Right renal pelvis (tissue), 4 donors: ENCODE measurements around the gene ROR1. TPM values are rescaled to one million over a fixed set of nuclear protein-coding genes. Genes with fewer than 3 reads are reported as not detected.

ENCODE experiments used
- DNase-seq, 4 donors: peaks; one replicate each; pipeline ENCODE4 v3.0.0-alpha.2; 2013; ENCODE audit warnings: low read depth in 4 of 4, low spot score in 3 of 4, missing footprints in 1 of 4
- polyA plus RNA-seq, 4 donors: library from polyadenylated mRNA; unstranded; fragments of 120-200 nt; gene quantifications; one replicate each; pipeline ENCODE4 v1.2.1, GENCODE V29; 2013; ENCODE audit not compliant: insufficient read length in 4 of 4

Gene ROR1
- polyA plus RNA-seq, 4 donors: 30.2 to 39.6 (median 34.6) TPM

- no peak for DNase-seq
These were observed 267.7 kb downstream of the ROR1 start for GRCh38 chr1:64041371-64042131.

GRCh38 chr1:64042331-64043100 is 268.7 kb downstream of the ROR1 start:
- DNase-seq: no peak

GRCh38 chr1:64043288-64043687 is 269.5 kb downstream of the ROR1 start:
- DNase-seq: no peak

GRCh38 chr1:64043976-64044375 is 270.2 kb downstream of the ROR1 start:
- DNase-seq: no peak

GRCh38 chr1:64046243-64046642 is 272.4 kb downstream of the ROR1 start:
- DNase-seq: no peak

GRCh38 chr1:64046891-64047290 is 273.1 kb downstream of the ROR1 start:
- DNase-seq: no peak

GRCh38 chr1:64047549-64047996 is 273.8 kb downstream of the ROR1 start:
- DNase-seq: no peak

- no peak for DNase-seq
These were observed 276.2 kb downstream of the ROR1 start for GRCh38 chr1:64049900-64050540.

GRCh38 chr1:64050601-64051000 is 276.8 kb downstream of the ROR1 start:
- DNase-seq: no peak

GRCh38 chr1:64051796-64052195 is 278.0 kb downstream of the ROR1 start:
- no peak for DNase-seq

GRCh38 chr1:64052777-64053176 is 279.0 kb downstream of the ROR1 start:
- DNase-seq: no peak

- DNase-seq: no peak
These were observed 281.5 kb downstream of the ROR1 start for GRCh38 chr1:64055310-64055709.

GRCh38 chr1:64059556-64059955 is 285.7 kb downstream of the ROR1 start:
- DNase-seq: no peak

GRCh38 chr1:64060611-64061302 is 286.9 kb downstream of the ROR1 start:
- DNase-seq: no peak

- DNase-seq: no peak
These were observed 287.8 kb downstream of the ROR1 start for GRCh38 chr1:64061430-64062104.

- no peak for DNase-seq
These were observed 288.7 kb downstream of the ROR1 start for GRCh38 chr1:64062529-64062928.

- no peak for DNase-seq
These were observed 289.2 kb downstream of the ROR1 start for GRCh38 chr1:64062941-64063581.

GRCh38 chr1:64065571-64065970 is 291.8 kb downstream of the ROR1 start:
- no peak for DNase-seq

- no peak for DNase-seq
These were observed 298.4 kb downstream of the ROR1 start for GRCh38 chr1:64072089-64072793.
